Measurements from ENCODE around the gene ADCY10.
"Not testable (repeated sequence)": the region's sequence is repeated elsewhere in the genome, so short reads cannot be mapped to it uniquely, and the experiment has no call there.

- TF ChIP-seq, protein P1, sequence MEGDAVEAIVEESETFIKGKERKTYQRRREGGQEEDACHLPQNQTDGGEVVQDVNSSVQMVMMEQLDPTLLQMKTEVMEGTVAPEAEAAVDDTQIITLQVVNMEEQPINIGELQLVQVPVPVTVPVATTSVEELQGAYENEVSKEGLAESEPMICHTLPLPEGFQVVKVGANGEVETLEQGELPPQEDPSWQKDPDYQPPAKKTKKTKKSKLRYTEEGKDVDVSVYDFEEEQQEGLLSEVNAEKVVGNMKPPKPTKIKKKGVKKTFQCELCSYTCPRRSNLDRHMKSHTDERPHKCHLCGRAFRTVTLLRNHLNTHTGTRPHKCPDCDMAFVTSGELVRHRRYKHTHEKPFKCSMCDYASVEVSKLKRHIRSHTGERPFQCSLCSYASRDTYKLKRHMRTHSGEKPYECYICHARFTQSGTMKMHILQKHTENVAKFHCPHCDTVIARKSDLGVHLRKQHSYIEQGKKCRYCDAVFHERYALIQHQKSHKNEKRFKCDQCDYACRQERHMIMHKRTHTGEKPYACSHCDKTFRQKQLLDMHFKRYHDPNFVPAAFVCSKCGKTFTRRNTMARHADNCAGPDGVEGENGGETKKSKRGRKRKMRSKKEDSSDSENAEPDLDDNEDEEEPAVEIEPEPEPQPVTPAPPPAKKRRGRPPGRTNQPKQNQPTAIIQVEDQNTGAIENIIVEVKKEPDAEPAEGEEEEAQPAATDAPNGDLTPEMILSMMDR (IDR thresholded peaks at IDR 0.05; ENCODE audit: low read length): not testable (repeated sequence)
- not testable (repeated sequence) for TF ChIP-seq EZH2 (IDR thresholded peaks at IDR 0.05; ENCODE audit: borderline replicate concordance, low read length)
Observed at GRCh38 chr1:167869157-167870001, 44.6 kb downstream of the ADCY10 start.

All from OCI-LY1 (cell line).